Fibroblast of lung (primary cell): ENCODE data around the gene NTRK2.

Source experiments
- EZH2 ChIP-seq: IDR thresholded peaks from 2 replicates; pipeline ENCODE4 v1.5.1; 2012; ENCODE audit warnings: low read length, control low read depth, mild to moderate bottlenecking; ENCODE audit errors: missing control alignments
- TF ChIP-seq, protein P1 (sequence below), 2 donors: IDR thresholded peaks in 1 of 2; conservative IDR thresholded peaks in 1 of 2; 1 replicate in 1 of 2; 2 replicates in 1 of 2; pipeline ENCODE4 v1.5.1; 2011 to 2012; ENCODE audit warnings: low read length in 2 of 2, control low read depth in 1 of 2, inconsistent platforms in 1 of 2, low read depth in 1 of 2, mild to moderate bottlenecking in 1 of 2

GRCh38 chr9:84756731-84757130 is 87.2 kb downstream of the NTRK2 start:
- TF ChIP-seq, protein P1, sequence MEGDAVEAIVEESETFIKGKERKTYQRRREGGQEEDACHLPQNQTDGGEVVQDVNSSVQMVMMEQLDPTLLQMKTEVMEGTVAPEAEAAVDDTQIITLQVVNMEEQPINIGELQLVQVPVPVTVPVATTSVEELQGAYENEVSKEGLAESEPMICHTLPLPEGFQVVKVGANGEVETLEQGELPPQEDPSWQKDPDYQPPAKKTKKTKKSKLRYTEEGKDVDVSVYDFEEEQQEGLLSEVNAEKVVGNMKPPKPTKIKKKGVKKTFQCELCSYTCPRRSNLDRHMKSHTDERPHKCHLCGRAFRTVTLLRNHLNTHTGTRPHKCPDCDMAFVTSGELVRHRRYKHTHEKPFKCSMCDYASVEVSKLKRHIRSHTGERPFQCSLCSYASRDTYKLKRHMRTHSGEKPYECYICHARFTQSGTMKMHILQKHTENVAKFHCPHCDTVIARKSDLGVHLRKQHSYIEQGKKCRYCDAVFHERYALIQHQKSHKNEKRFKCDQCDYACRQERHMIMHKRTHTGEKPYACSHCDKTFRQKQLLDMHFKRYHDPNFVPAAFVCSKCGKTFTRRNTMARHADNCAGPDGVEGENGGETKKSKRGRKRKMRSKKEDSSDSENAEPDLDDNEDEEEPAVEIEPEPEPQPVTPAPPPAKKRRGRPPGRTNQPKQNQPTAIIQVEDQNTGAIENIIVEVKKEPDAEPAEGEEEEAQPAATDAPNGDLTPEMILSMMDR (conservative IDR thresholded peaks at IDR 0.05 in 1 of 2, IDR thresholded peaks at IDR 0.05 in 1 of 2; ENCODE audit: low read depth in 1 of 2, low read length in 2 of 2) = no peak
- TF ChIP-seq EZH2 = no peak
